ENCODE measurements around the gene SHISAL1.

The SHISAL1 gene

DNA sequence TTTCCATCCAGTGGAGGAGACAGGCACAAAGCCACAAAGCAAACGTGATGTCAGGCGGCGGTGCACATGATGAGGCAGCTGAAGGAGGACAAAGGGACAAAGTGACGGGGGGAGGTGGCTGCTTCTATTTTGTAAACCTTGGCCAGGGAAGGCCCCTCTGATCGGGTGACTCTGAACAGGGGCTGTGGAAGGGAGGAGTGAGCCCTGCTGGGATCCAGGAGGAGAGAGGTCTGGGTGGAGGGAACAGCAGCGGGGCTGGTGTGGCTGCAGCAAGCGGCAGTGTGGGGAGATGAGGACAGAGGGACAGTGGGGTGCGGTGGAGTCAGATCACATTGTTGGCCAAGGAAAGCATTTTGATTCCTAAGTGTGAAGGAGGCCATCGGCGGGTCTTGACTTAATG is 36.7 kb downstream of the SHISAL1 start:
- DNase-seq = no peak

DNA sequence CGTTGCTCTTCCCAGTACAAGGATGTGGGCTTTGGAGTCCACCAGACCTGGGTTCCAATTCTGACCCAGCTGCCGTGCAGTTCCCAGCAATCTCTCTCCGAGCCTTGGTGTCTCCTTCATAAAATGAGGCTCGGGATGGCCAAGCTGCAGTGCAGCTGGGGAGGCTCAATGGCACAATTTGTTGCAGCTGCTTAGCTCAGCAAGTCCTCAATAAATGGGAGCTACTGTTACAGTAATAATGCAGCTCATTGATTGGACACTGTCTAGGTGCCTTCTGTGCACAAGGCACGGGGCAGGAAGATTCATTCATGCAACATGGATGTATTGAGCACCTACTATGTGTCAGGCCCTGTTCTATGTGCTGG is 37.1 kb downstream of the SHISAL1 start:
- no peak for DNase-seq

DNA sequence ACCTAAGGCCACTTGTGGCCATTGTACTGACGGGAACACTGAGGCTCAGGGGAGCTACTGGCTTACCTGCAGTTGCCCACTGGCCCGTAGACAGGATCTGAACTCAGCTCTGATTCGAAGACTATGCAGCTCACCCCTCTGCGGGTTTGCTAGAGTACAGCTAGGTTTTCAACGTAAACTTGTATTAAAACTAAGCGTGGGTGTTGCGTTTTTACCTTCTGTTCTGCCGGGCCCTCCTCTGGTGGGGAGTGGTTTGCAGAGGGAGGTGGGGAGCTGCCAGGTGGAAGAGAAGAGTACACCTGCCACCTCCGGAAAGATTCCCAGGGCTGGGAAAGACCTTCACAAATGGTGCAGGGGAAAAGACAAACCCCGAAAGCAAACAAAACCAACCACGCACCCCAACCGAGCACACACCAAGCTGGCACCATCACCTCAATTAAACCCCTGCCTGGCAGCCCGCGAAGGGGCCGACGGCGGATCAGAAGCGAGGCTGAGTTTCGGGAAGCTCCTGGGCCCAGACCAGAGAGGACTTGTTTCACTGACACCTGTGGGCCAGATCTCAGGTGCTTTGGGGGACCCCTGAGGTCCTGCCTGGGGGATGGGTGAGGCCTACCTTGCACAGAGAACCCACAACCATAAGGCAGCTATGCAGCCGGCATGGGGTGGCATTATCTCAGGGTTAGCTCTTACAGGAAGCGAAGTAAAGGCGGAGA is 37.7 kb downstream of the SHISAL1 start:
- DNase-seq = no peak

DNA sequence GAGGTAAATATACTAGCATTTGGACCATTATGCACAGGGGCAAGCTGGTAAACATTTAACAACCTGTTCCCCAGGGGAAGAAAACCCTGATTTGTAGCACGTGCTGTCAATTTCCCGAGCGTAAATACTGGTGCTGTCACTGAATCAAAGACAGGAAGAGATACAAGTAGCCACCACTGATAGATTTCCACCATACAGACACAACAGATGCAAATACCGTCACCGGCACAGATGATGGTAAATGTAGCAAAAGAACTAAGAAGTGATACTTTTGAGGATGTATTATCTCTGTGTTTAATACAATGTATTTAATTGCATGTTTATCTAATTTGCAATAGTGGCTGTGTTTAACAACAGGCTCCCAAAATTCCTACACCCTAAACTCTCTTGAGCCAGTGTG is 39.6 kb downstream of the SHISAL1 start:
- no peak for DNase-seq

DNA sequence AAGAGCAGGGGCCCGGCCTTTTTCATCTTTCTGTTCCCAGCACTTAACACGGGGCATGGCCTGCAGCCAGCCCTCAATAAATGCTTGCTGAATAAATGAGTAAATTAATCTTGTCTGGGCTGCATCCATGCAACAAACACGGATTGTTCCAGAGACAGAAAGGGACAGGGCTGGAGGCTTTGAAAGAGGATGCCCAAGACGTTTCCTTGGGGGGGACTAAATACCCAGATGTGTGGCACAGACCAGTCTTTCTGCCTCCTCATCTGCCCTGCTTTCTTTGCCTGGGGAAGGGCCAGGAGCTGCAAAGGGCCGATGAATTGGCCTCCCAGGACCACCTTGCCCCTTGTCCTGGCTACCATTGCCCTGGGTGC is 40.4 kb downstream of the SHISAL1 start:
- DNase-seq = no peak

DNA sequence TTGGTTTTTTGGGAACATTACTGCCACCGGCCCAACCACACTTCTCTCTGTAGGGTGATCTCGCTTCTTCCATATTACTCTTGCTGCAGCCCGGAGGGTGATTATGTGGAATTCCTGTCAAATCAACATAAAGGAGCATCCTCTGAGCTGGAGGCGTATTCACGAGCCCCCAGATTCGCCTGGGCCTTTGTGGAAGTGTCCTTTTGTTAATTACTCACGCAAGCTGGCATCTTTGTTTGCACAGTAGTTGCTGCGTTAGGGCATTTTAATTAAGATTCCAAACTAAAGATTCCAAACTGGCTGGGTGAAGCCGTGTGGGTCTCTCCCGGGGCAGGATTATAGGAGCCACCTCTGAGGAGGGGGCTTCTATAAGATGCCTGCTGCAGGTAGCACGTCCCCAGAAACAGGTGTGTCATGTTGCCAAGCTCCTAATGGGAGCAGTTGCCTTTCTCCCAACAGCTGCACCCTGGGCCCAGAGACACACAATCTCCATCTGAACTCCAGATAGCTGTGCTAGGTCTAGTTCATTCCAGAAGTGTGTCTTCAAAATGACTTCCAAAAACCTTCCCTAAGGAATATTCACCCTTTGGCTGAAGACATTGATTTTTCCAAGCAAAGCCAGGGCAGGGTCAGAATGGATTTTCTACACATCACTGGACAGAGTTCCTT is 40.9 kb downstream of the SHISAL1 start:
- DNase-seq = no peak

DNA sequence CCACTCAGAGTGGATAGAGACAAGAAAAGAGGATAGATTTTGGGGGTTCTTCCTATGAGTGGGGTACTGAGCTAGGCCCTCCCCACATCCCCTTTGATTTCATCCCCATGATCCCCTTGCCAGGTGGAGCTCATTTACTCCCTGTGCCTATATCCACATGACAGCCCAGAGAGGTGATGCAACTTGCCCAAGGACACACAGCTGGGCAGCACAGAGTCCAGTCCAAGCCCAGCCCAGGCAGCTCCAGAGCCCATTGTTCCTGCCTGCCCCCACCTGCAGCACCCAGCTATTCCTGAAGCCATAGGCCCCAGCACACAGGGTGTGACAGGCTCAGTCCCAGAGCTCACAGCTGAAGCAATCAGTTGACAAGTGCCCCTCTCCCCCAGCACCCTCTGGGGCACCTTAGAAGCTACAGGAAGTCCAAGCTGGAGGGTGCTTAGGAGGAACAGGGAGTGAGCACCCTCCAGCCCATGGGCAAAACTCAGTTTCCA is 41.7 kb downstream of the SHISAL1 start:
- no peak for DNase-seq

DNA sequence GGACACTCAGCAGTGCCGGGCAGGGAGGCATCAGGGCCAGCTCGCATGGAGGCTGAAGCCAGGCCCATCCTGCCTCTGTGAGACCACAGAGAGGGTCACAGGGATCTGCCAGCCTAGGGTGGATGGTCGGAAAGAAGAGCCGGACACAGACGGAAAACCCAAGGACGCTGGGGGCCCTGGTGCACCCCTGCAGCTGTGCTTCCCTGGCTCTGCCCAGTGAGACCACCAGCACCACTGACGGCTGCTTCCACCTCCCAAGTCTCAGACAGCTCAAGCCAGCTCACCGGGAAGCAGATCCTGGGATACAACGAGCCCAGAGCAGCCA is 42.2 kb downstream of the SHISAL1 start:
- DNase-seq = no peak

DNA sequence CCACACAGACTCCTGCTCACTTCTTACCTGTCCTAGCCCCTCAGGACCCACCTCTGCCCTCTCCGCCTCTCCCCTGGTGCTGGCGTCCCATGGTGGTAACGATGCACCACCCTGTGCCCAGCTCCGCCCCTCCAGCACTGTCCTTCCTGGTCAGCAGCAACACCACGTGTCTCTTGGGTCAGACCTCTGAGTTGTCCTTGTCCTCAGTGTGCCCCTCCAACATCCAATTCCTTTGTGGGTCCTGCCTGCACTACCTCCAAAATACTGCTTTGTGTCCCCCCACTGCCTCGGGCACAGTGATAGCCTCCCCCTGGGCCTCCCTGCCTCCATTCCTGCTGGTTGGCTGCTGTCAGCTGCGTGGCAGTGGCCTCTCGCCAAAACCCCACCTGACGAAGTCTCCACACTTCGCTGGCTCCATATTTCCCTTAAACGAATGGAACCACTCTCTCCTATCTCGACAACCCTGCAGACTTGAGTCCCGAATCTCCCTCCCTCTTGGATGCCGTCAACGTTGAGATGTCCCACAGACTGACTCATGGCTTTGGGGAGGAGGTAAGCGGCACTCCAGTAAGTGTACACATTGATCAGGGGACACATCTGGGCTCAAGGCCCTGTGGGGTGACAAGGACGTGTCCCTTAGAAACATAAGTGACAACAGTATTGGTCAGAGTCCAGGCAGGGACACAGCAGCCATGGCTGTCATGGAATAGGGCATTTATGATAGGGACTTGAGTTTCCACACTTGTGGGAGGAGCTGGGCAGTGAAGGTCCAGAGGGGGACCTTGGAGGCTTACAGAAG is 42.8 kb downstream of the SHISAL1 start:
- DNase-seq = no peak

DNA sequence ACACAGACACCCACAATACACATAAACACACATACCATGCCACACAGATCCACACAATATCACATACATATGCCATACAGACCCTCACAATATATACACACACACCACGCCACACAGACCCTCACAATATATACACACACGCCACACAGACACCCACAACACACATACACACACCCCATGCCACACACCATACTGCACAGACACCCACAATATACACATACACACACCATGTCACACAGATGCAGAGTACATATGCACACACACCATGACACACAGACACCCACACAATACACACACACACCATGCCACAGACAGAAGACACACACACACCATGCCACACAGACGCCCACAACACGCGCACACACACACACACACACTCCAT is 43.6 kb downstream of the SHISAL1 start:
- no peak for DNase-seq

DNA sequence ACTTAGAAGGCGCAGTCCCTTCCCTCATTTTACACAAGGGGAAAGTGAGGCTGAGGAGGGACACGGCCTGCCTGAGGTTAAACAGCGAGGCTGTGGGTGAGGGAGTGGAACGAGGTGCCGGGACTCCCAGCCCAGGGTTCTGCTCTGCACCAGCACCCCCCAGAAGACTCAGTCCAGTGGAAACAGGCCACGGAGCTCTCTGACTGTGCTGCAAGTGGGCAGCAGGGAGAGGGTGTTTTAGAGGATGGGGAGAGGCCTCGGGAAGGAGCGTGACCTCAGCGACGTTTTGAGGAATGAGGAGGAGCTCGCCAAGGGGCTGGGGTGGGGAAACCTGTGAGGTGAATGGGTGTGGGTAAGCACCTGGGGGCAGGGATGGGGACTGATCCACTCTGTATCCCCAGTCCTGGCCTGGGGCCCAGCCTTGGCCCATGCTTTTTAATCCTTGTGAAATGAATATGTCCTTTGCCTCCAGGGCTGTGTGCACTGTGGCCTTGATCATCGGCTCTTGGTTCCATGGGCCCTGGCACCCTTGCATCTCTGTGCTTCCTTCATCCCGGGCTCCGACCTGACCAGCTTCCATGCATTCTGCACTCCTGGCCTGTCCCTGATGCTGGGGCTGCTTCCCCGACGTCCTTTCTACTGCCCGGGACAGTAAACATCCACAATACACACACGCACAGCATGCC is 44.2 kb downstream of the SHISAL1 start:
- DNase-seq = no peak

DNA sequence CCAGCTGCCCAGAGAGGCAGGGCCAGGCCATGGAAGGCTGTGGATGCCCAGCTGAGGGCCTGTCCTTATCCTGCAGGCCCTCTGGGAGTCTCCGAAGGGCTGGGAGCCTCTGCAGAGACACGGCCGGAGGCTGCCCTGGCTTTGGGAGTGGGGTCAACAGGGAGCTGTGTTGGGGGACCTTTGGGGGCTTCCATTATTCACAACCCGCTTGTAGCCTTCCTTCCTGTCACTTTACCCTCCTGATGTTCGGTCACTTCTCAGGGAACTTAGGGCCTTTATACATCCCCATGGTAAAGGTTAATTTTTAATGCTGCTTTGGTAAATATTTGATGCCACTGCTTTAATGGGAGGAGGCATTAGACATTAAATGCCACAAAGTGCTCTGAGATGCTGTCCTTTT is 44.9 kb downstream of the SHISAL1 start:
- no peak for DNase-seq

DNA sequence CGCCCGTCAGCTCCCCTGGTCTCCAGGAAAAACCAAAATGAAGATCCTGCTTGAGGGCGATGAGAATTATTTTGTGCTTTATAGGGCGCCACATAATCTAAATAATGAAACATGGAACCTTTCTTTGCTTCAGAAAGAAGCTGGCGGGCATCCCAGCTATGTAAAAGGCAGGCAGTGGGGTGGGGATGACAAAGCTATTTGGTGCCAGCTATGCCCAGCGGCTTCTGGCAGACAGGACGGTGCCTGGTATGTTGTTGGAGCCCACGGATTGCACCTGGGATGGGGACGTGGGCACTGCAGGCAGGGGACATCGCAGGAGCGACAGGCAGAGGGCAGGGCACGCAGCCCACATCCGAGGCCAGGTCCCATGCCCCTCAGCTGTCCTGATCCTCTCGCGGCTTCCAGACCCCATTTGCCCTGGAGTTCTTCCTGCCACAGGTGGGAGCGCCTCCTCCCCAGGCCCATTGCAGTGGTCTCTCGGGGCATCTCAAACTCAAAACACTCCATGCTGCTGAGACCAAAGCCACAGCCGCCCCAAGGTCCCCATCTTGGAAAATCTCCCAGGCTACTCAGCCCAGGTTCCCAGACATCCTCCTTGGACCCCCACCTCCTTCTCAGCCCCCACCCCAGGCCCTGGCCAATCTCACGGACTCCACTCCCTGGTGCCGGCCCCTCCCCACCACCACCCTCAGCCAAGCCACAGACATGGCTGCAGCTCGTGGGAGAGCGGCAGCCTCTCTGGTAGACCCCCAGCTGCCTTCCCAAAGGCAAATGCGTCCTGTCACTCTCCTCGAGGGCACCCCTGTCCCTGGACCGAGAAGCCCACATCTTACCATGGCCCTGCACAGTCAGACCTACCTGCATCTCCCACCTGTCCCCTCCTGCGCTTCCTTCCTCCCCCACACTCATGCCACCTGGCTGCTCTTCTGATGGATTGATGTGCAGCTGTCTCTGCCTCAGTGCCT is 45.7 kb downstream of the SHISAL1 start:
- DNase-seq = no peak

DNA sequence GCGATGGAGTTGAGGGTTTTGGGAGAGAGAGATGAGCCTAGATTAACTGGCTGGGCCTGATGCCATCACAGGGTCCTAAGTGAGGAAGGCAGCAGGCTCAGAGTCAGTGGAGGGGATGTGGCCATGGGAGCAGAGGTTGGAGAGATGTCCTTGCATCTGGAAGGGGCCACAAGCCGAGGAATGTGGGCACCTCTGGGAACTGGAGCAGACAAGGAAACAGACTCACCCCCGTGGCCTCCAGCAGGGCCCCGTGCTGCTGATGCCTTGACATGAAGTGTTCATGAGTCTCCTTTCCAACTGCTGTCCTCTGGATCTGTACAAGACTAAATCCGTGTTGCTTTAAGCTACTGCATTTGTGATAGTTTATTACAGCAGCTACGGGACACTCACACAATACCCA is 49.2 kb downstream of the SHISAL1 start:
- no peak for DNase-seq

DNA sequence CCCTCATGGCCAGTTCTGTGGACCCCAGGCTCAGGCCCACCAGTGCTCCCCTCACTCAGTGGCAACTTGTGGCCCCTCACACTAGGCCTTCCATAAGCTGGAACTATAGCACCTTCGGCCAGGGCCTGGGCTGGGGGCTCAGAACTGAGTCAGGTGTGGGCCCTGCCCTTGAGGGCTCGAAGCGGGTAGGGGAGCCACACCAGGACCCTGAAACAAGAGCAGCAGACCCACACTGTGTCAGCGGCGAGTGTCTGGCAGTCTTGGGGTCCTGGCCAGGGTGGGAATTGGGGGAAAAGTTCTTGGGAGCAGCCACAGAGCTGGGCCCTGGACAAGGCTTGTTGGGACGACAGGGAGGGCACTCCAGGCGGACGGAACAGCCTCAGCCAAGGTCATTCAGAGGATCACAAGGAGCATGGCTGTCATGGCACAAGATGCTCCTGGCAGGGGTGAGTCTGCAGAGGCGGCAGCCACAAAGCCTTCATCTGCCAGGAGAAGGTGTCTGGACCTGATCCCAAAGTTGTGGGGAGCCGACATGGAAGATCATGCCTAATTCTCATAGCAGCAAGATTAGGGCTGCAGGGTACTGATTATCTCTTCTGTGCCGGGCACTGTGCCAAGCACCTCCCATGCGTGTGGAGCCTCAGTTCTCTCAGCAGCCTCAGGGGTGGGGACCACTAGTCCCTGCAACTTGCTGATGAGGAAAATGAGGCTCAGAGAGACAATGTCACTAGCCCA is 50.7 kb downstream of the SHISAL1 start:
- DNase-seq = no peak

DNA sequence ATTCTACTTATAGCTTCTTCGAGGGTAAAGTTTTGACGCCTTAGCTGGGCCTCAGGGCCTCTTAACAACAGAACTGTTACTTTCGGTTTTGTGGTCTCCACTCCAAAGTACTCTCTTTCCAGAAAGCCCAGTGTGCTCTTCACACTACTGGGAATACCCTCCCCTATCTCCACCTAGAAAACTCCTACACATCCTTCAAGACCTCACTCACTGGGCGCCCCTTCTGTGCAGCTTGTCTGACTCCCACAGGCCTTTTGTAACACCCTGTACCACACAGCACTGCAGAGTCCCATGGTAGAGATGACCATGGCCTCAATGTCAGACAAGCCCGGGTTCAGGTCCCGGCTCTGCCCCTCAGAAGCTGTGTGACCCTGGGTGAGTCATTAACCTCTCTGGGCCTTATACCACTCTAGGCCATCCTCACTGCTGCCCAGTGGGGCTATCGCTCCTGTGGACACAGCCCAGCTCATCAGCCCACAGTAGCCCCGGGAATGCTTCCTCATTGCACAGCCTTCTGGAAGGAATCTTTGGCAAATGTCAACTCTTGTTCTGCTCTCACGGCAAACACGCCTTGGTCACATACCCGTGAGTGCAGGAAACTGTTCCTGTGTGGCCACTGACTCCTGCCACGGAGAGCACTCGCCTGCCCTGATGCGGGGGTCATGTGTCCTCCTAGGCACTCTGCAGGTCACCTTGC is 51.4 kb downstream of the SHISAL1 start:
- peak; percentile 3 for DNase-seq

DNA sequence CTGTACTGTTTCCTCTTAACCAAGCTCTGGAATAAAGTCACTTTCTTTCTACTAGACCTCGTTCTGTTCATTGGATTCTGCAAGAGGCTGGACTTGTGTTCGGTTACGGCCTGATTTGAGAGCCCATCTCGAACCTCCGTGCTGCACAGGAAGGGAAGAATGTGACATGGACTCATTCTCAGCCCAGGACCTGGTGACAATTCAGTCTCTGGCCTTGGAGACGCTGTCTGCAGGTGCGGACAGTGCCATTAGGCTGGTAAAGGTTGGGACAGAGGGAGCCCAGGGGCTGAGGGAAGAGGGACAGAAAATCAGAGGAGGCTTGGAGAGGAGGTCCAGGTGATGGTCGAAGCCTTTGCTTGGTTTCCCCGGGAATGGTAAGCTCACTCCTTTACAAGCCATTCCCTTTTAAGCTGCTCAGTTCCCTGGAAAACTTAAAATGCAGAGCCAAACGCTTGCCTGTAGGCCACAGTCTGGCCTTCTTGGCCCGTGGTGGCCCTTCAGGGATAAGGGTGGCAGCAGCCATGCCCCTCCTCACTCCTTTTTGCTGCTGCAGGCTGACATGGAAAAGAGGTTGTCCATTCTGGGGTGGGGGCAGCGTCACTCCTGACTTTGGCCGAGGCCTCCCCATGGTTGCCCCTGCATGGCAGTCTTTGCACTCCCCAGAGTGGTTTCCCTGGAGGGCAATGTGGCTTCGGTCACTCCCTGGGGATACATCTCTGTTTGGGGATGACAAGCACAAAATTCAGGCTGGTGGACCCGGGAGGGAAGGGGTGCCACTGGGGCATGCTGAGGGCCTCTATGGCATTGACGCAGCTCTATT is 52.3 kb downstream of the SHISAL1 start:
- peak; percentile 13 for DNase-seq

DNA sequence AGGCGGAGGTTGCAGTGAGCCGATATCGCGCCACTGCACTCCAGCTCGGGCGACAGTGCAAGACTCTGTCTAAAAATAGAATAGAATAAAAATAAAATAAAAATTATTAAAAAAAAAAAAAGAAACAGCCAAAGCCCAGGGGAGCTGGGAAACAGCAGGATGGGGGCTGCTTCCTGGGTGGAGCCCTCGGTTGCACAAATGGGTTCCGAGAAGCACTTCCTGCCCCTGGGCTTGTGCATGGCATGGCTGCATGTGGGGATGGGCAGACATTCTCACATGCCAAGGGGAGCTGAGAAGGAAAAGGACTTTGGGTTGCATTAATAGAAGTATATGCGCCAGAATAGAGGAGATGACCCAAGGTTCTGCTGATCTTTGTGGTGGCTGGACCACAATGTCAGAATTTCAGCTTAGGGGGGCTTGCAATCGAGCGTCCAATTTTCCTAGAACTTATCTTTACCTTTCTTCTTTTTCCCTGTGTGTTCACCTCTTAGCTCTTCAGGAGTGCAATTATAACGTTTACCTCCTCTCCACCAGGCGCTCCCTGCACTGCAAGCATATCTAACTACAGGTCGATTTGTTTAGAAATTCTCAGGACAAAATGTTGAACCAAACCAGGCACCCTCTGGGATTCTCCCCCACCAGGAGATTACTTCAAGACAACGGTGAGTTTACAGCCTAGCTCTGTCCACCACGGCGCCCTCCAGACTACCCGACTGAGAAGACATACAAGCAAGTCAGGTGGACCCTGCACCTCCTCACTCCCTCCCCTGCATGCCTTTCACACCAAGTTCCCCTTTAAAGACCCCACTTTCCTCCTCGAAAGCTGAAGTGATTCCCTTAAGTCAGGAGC is 53.2 kb downstream of the SHISAL1 start:
- DNase-seq = peak; percentile 16
